Right ventricle myocardium inferior (tissue), 1 donor: Measurements from ENCODE around the gene MTERF4. TPM values are rescaled to one million over a fixed set of nuclear protein-coding genes. Genes with fewer than 3 reads are reported as not detected.

Experiments used
- ATAC-seq: fragments of 200-7000 bp; cut with Tn5 transposase; one replicate; pipeline ENCODE4 v1.9.1; 2020; ENCODE audit warnings: mild to moderate bottlenecking, moderate library complexity
- DNase-seq: peaks from one replicate; pipeline ENCODE4 v3.0.0; 2021; ENCODE audit errors: missing footprints
- intact Hi-C: fragments of 100-400 bp; cut with DNase I; formaldehyde crosslinking; loops from one replicate; pipeline ENCODE4 v1.11.0; 2022
- total RNA-seq: library from RNA; stranded (reverse); fragmentation: NEBNext Ultra II Directional; extraction: Animal tissue kit (Norgen Biotek cat#: 25700); gene quantifications from one replicate; pipeline ENCODE4 v1.2.1, GENCODE V29; 2021
- donor health status: DM: no; HTN: yes; CAD: no; lungs with severe emphysema.

The MTERF4 gene
- total RNA-seq, 1 donor from 2014 or later: 23.0 TPM

DNA sequence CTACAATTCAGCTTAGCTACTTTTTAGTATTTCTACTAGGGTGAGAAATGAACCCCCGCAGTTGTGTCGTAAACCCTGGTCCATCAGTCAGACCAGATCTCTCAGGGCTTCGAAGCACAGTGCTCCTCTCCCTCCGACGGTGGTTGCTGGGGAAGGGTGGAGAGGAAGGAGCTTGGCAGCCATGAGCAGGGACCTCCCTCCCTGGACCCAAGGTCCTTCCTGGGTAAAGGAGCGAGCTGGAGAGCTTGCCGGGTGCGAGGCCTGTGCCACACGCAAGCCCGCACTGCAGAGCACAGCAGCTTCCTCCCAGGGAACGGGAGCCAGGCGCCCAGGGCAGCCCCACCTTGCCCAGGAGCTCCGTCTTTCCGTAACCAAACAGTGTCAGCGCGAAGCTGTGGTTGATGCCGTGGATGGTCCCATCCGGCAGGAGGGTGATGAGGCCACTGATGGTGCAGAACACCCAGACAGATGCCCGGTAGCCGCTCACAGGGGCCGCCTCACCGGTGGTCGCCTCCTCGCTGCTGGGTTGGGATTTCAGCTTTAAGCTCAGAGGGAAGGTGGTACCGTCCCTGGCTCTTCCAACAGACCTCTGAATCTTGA lies 34.7 kb upstream of the MTERF4 start:
- no peak for DNase-seq
- ATAC-seq: no peak

GRCh38 chr2:241136191-241136590 lies 34.1 kb upstream of the MTERF4 start:
- intact Hi-C loops: no loop called here
- DNase-seq: no peak
- no peak for ATAC-seq

More for the DNA sequence above, 34.7 kb upstream of the MTERF4 start:
- intact Hi-C loops: no loop called here

GRCh38 chr2:241135737-241136136 lies 33.6 kb upstream of the MTERF4 start:
- ATAC-seq (no peak), DNase-seq (no peak)
- intact Hi-C loops: no loop called here

DNA sequence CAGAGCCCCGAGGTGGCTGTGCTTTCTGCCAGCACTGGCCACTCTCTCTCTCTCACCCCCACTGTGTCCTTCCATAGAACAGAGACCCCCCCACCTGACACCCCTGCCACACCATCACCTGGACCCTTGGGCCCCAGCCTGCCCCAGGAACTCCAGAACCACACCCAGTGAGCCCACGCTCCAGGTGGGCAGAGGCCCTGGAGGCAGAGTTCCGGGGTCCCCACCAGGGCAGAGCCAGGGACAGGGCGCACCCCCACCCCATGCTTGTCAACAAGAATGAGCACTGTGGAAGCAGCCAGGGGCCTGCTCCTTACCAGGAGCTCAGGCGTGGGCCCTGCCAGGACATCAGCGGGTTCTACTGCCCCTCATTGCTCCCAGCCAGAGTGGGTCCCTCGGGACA lies 32.6 kb upstream of the MTERF4 start:
- no peak for DNase-seq
- no peak for ATAC-seq
- intact Hi-C loops: no loop called here

DNA sequence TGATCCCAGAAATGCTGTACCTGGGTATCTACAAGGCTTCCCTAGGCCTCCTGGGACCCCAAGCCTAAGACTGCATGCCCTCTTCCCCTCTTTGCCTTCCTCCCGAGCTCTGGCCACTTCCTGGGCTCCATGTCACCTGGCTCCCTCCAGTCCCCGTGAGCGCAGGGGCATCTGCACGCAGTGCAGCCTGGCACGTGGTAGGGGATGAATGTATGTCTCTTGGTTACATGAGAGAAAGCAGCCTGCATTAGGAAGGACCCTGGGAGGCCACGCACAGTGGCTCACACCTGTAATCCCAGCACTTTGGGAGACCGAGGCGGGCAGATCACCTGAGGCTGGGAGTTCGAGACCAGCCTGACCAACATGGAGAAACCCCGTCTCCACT lies 31.3 kb upstream of the MTERF4 start:
- ATAC-seq (no peak), DNase-seq (no peak)
- intact Hi-C loops: no loop called here

GRCh38 chr2:241132538-241133435 lies 30.7 kb upstream of the MTERF4 start:
- no peak for ATAC-seq
- intact Hi-C loops: no loop called here
- DNase-seq: no peak

- no peak for ATAC-seq
- intact Hi-C loops: no loop called here
- DNase-seq: no peak
Observed at GRCh38 chr2:241131531-241131930, 29.4 kb upstream of the MTERF4 start.

GRCh38 chr2:241130316-241130715 lies 28.2 kb upstream of the MTERF4 start:
- no peak for ATAC-seq
- no peak for DNase-seq
- intact Hi-C loops: no loop called here

GRCh38 chr2:241129086-241129871 lies 27.2 kb upstream of the MTERF4 start:
- intact Hi-C loops: no loop called here
- ATAC-seq: no peak

DNA sequence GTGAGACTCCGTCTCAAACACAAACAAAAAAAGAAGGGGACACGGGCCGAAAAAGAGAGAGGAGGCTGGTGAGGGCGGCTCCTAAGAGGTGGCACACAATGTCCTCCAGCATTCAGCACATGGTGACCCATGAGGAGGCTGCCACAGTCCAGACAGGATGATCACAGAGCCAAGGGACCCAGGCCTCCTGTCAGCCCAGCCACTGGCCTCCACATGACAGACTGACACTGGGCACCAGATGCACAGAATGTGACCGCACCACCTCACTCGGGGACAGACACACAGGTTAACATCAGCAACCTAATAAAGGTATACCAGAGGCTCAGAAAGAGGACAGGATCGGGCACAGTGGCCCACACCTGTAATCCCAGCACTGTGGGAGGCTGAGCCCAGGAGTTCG lies 26.2 kb upstream of the MTERF4 start:
- DNase-seq: no peak
- no peak for ATAC-seq
- intact Hi-C loops: no loop called here

More at GRCh38 chr2:241129086-241129871, 27.2 kb upstream of the MTERF4 start:
- no peak for DNase-seq

- ATAC-seq: no peak
- intact Hi-C loops: no loop called here
- DNase-seq: no peak
Observed at GRCh38 chr2:241126771-241127202, 24.7 kb upstream of the MTERF4 start.

DNA sequence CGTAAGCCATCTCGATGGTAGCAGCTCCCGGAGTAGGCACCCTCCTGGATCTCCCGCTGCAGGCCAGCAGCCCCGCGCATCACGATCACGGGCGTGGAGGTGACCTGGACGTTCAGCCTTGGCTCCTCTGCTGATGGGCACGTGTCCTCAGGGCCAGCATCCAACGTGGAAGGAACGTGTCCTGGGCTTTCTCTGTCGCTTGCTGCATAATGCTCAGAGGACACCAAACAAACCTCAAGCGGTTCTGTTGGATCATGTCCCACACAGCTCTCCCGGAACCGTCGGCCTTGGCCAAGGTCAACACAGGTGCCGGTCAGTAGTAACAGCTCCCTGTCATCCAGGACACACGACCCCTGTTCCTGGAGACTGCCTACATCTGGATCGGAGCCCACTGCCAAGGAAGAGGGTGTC lies 24.1 kb upstream of the MTERF4 start:
- intact Hi-C loops: no loop called here
- DNase-seq (no peak), ATAC-seq (no peak)

DNA sequence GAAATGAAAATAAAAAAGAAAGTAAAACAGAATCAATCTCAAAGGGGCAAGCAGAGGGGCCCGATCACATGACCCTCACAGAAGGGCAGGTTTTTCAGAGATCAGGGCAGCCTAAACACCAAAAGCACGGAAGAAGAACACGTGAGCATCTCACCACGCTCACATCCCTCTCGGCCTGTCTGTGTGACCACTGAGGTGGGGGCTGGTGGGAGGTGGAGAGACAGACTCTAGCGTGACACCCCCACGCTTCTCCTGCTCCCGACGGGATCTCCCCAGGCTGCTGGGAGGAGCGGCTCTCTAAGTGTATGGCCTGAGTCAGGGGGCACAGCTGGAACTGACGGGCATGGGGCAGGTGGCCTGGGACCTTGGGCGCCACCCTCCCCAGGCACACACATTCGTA lies 23.5 kb upstream of the MTERF4 start:
- no peak for ATAC-seq
- DNase-seq: no peak
- intact Hi-C loops: no loop called here

GRCh38 chr2:241123816-241124536 lies 21.9 kb upstream of the MTERF4 start:
- no peak for ATAC-seq
- intact Hi-C loops: no loop called here
- no peak for DNase-seq

DNA sequence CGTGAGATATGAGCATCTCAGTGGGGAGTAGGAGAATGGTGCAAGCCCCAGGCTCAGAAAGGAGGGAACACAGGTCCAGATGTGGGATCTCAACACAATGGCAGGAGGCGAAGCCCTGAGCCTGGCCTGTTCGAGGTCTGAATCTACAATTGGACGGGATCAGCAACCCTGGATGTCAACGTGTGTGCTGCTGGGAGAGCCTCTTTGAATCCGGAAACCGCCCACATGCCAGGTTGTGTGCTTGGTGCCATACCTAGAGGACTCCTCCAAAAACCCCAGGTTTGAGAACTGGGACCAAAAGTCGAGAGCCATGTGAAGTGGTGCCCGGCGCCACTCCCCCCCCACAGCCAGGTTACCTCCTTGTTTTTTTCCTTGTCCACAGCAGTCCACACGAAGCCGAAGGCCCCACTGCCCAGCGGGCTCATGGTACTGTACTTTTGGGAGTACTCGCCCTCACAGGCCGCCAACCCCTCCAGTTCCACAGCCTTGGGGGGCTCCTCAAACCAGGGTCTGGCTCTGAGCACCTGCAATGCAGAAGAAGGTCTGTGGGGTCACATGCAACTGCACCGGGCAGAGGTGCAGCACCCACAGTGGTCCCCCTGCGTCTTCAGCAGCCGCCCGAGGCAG lies 20.4 kb upstream of the MTERF4 start:
- DNase-seq: no peak
- intact Hi-C loops: no loop called here
- ATAC-seq: no peak

- ATAC-seq (no peak), DNase-seq (no peak)
- intact Hi-C loops: no loop called here
Observed at GRCh38 chr2:241121008-241121407, 18.9 kb upstream of the MTERF4 start.

DNA sequence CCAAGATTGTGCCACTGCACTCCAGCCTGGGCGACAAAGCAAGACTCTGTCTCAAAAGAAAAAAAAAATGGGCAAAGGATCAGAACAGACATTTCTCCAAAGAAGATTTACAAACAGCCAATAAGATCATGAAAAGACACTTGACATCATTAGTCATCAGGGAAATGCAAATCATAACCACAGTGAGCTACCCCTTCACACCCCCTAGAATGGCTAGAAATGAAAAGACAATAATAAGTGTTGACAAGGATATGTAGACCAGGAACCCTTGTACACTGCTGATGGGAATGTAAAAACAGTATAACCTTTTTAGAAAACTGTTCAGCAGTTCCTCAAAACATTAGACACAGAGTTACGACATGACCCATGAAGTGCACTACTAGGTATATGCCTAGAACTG lies 18.4 kb upstream of the MTERF4 start:
- ATAC-seq (no peak), DNase-seq (no peak)
- intact Hi-C loops: no loop called here

- ATAC-seq (no peak), DNase-seq (no peak)
- intact Hi-C loops: no loop called here
Observed at GRCh38 chr2:241118737-241119505, 16.8 kb upstream of the MTERF4 start.
